ENCODE results near the gene DOK7. TPM values are rescaled to one million over a fixed set of nuclear protein-coding genes. Genes with fewer than 3 reads are reported as not detected.

DOK7 gene
- total RNA-seq, 1 donor from 2014 or later, result 7.4 TPM

- DNase-seq (ENCODE audit: low spot score), result no peak
Measured at GRCh38 chr4:3473996-3474765, 11.1 kb downstream of the DOK7 start.

- no peak for DNase-seq (ENCODE audit: low spot score)
Measured at GRCh38 chr4:3475041-3475712, 12.1 kb downstream of the DOK7 start.

- no peak for DNase-seq (ENCODE audit: low spot score)
Measured at GRCh38 chr4:3475713-3476260, 12.7 kb downstream of the DOK7 start.

GRCh38 chr4:3476341-3476747 lies 13.2 kb downstream of the DOK7 start:
- no peak for DNase-seq (ENCODE audit: low spot score)

- no peak for DNase-seq (ENCODE audit: low spot score)
Measured at GRCh38 chr4:3476936-3477749, 14.0 kb downstream of the DOK7 start.

GRCh38 chr4:3477750-3478430 lies 14.8 kb downstream of the DOK7 start:
- DNase-seq (ENCODE audit: low spot score), result no peak

- no peak for DNase-seq (ENCODE audit: low spot score)
Measured at GRCh38 chr4:3478446-3479357, 15.6 kb downstream of the DOK7 start.

GRCh38 chr4:3479358-3480101 lies 16.4 kb downstream of the DOK7 start:
- DNase-seq (ENCODE audit: low spot score), result no peak

- peak; percentile 82 for DNase-seq (ENCODE audit: low spot score)
Measured at GRCh38 chr4:3480528-3481112, 17.5 kb downstream of the DOK7 start.

- no peak for DNase-seq (ENCODE audit: low spot score)
Measured at GRCh38 chr4:3481113-3481531, 18.0 kb downstream of the DOK7 start.

GRCh38 chr4:3481783-3482393 lies 18.8 kb downstream of the DOK7 start:
- DNase-seq (ENCODE audit: low spot score), result no peak

- no peak for DNase-seq (ENCODE audit: low spot score)
Measured at GRCh38 chr4:3482707-3483106, 19.6 kb downstream of the DOK7 start.

GRCh38 chr4:3483471-3483921 lies 20.4 kb downstream of the DOK7 start:
- DNase-seq (ENCODE audit: low spot score), result no peak

GRCh38 chr4:3484057-3484973 lies 21.2 kb downstream of the DOK7 start:
- DNase-seq (ENCODE audit: low spot score), result peak; percentile 45

GRCh38 chr4:3485011-3485791 lies 22.1 kb downstream of the DOK7 start:
- no peak for DNase-seq (ENCODE audit: low spot score)

- DNase-seq (ENCODE audit: low spot score), result no peak
Measured at GRCh38 chr4:3485886-3486540, 22.9 kb downstream of the DOK7 start.
